HFFc6 (cell line): Measurements from ENCODE around the gene ATP13A3. TPM values are rescaled to one million over a fixed set of nuclear protein-coding genes. Genes with fewer than 3 reads are reported as not detected.

Experiments used
- DNase-seq: peaks from one replicate; pipeline ENCODE4 v3.0.0-alpha.2; 2018
- H3K27ac Mint-ChIP-seq: 2 replicates; pipeline ENCODE4 v1.8.0; 2020; ENCODE audit warnings: mild to moderate bottlenecking, mixed read lengths
- H3K27me3 Mint-ChIP-seq: 2 replicates; pipeline ENCODE4 v1.8.0; 2021; ENCODE audit warnings: mild to moderate bottlenecking, moderate library complexity, mixed read lengths; ENCODE audit not compliant: insufficient read depth
- H3K36me3 Mint-ChIP-seq: 2 replicates; pipeline ENCODE4 v1.8.0; 2021; ENCODE audit warnings: low read depth, mixed read lengths
- H3K4me1 Mint-ChIP-seq: 2 replicates; pipeline ENCODE4 v1.8.0; 2020; ENCODE audit warnings: low read depth, mixed read lengths
- H3K4me3 Mint-ChIP-seq: 2 replicates; pipeline ENCODE4 v1.8.0; 2020; ENCODE audit warnings: mild to moderate bottlenecking, moderate library complexity, mixed read lengths
- H3K9me3 Mint-ChIP-seq: 2 replicates; pipeline ENCODE4 v1.8.0; 2020; ENCODE audit warnings: mild to moderate bottlenecking, mixed read lengths
- total RNA-seq, 6 experiments: library from RNA; stranded (reverse); fragmentation: NEBNext Ultra II Directional; extraction: Animal tissue kit (Norgen Biotek cat#: 25700); gene quantifications; 2 replicates in 1 of 6; 3 replicates in 5 of 6; pipeline ENCODE4 v1.2.3, GENCODE V29; 2021
- TF ChIP-seq, protein P1 (sequence below): fragments of 200-600 bp; sonication (generic); IDR thresholded peaks from 2 replicates; pipeline ENCODE4 v1.5.0; 2021; ENCODE audit warnings: antibody characterized with exemption, mild to moderate bottlenecking

ATP13A3 gene
- total RNA-seq, 6 experiments from 2014 or later, result 114 to 123 (median 117) TPM

DNA sequence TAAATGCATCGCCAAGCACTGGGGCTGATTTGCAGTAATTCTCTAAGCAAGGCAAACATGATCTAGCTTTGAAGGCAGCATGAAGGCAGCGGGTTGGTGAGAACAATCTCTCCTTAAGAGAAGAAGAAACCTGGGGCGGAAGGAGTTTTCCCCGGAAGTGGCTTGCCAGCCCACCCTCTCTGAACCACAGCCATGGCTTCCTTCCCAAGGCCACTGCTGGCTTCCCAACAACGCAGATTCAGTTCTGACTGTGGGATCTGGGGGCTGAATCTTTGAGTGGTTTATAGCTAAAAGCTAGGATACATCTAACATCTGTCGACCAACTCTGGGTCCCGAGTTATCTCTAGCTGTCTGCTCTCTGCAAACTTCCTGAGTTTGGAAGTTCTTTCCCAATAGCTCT, 131.4 kb downstream of the ATP13A3 start:
- Mint-ChIP-seq H3K9me3 (no peaks in the 10 kb centered on the region), H3K27me3 (no peaks in the 10 kb centered on the region; the same call in 1 of the 2 replicates), H3K4me3 (no peak overlapping the region), H3K27ac (no peak overlapping the region), H3K4me1 (peaks cover 2% of the 10 kb centered on the region), H3K36me3 (peaks cover 33% of the 10 kb centered on the region)
- TF ChIP-seq, protein P1, sequence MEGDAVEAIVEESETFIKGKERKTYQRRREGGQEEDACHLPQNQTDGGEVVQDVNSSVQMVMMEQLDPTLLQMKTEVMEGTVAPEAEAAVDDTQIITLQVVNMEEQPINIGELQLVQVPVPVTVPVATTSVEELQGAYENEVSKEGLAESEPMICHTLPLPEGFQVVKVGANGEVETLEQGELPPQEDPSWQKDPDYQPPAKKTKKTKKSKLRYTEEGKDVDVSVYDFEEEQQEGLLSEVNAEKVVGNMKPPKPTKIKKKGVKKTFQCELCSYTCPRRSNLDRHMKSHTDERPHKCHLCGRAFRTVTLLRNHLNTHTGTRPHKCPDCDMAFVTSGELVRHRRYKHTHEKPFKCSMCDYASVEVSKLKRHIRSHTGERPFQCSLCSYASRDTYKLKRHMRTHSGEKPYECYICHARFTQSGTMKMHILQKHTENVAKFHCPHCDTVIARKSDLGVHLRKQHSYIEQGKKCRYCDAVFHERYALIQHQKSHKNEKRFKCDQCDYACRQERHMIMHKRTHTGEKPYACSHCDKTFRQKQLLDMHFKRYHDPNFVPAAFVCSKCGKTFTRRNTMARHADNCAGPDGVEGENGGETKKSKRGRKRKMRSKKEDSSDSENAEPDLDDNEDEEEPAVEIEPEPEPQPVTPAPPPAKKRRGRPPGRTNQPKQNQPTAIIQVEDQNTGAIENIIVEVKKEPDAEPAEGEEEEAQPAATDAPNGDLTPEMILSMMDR, result no peak
- DNase-seq, result no peak

- no peak overlapping the region for H3K4me3 Mint-ChIP-seq
These were observed 132.5 kb downstream of the ATP13A3 start for GRCh38 chr3:194354315-194354714.

More at GRCh38 chr3:194354315-194354714, 132.5 kb downstream of the ATP13A3 start:
- no peak overlapping the region for H3K27ac Mint-ChIP-seq
- H3K27me3 Mint-ChIP-seq, result no peaks in the 10 kb centered on the region; the same call in 1 of the 2 replicates
- TF ChIP-seq, protein P1, result no peak
- H3K36me3 Mint-ChIP-seq, result peaks cover 24% of the 10 kb centered on the region
- no peak for DNase-seq
- peaks cover 9% of the 10 kb centered on the region for H3K4me1 Mint-ChIP-seq
- no peaks in the 10 kb centered on the region for H3K9me3 Mint-ChIP-seq

Other genes starting within 250 kb of the ATP13A3 start
- gene CPN2, start 135.7 kb downstream of the ATP13A3 start, total RNA-seq, result under 1 TPM; 0.24 to 0.56 (median 0.35) TPM
- gene LRRC15, start 117.3 kb downstream of the ATP13A3 start, total RNA-seq, result 100 to 1,000 TPM; 130 to 211 (median 176) TPM
- under 1 TPM in 1 of 6 experiments, not detected in 5; 0.05 TPM for gene GP5, start 87.7 kb downstream of the ATP13A3 start, total RNA-seq
- gene TMEM44, start 146.4 kb upstream of the ATP13A3 start, total RNA-seq, result 10 to 100 TPM; 11.8 to 14.0 (median 13.2) TPM
- gene LSG1, start 185.2 kb upstream of the ATP13A3 start, total RNA-seq, result 10 to 100 TPM; 26.4 to 31.7 (median 29.3) TPM
- gene FAM43A, start 198.9 kb upstream of the ATP13A3 start, total RNA-seq, result 10 to 100 TPM; 10.6 to 28.5 (median 11.6) TPM